H9 (cell line): ENCODE measurements around the gene IGF2R. TPM values are rescaled to one million over a fixed set of nuclear protein-coding genes. Genes with fewer than 3 reads are reported as not detected.

Experiments used
- DNase-seq: peaks from one replicate; pipeline ENCODE4 v3.0.0-alpha.2; 2017
- H2AFZ ChIP-seq: one replicate; pipeline ENCODE4 v1.6.1; 2013; ENCODE audit warnings: mild to moderate bottlenecking, low read length, control low read depth, moderate library complexity
- H2AK5ac ChIP-seq: 2 replicates; pipeline ENCODE4 v1.6.1; 2013; ENCODE audit warnings: low read length, control low read depth, mixed read lengths; ENCODE audit not compliant: insufficient read length
- H2BK120ac ChIP-seq: one replicate; pipeline ENCODE4 v1.6.1; 2013; ENCODE audit warnings: low read depth, mild to moderate bottlenecking, low read length, control low read depth, inconsistent platforms; ENCODE audit not compliant: poor library complexity, severe bottlenecking
- H2BK12ac ChIP-seq: 2 replicates; pipeline ENCODE4 v1.6.1; 2013; ENCODE audit warnings: low read length, control low read depth, mixed read lengths, low read depth; ENCODE audit not compliant: insufficient read length
- H2BK15ac ChIP-seq: 2 replicates; pipeline ENCODE4 v1.6.1; 2013; ENCODE audit warnings: low read depth, low read length, control low read depth
- H2BK20ac ChIP-seq: one replicate; pipeline ENCODE4 v1.6.1; 2013; ENCODE audit warnings: low read depth, mild to moderate bottlenecking, low read length, control low read depth, inconsistent platforms; ENCODE audit not compliant: poor library complexity, severe bottlenecking
- H2BK5ac ChIP-seq: 2 replicates; pipeline ENCODE4 v1.6.1; 2013; ENCODE audit warnings: low read length, control low read depth, mixed read lengths; ENCODE audit not compliant: insufficient read length
- H3K14ac ChIP-seq: 2 replicates; pipeline ENCODE4 v1.6.1; 2013; ENCODE audit warnings: low read length, control low read depth; ENCODE audit not compliant: insufficient read depth
- H3K18ac ChIP-seq: 2 replicates; pipeline ENCODE4 v1.6.1; 2013; ENCODE audit warnings: low read depth, mild to moderate bottlenecking, mixed read lengths, low read length, control low read depth; ENCODE audit not compliant: insufficient read length
- H3K23ac ChIP-seq: 2 replicates; pipeline ENCODE4 v1.6.1; 2013; ENCODE audit warnings: low read length, control low read depth, mixed read lengths, low read depth; ENCODE audit not compliant: insufficient read length
- H3K23me2 ChIP-seq: 2 replicates; pipeline ENCODE4 v1.6.1; 2013; ENCODE audit warnings: low read depth, mild to moderate bottlenecking, mixed read lengths, low read length, control low read depth; ENCODE audit not compliant: insufficient read length, poor library complexity, severe bottlenecking
- H3K27ac ChIP-seq: 2 replicates; pipeline ENCODE4 v1.5.1; 2013; ENCODE audit warnings: low read length, control low read depth, mixed read lengths, low read depth; ENCODE audit not compliant: insufficient read length
- H3K27me3 ChIP-seq: 2 replicates; pipeline ENCODE4 v1.6.1; 2013; ENCODE audit warnings: low read length, control low read depth, inconsistent platforms; ENCODE audit not compliant: insufficient read depth
- H3K4ac ChIP-seq: 2 replicates; pipeline ENCODE4 v1.6.1; 2013; ENCODE audit warnings: low read depth, mild to moderate bottlenecking, control low read depth, inconsistent platforms, low read length, moderate library complexity
- H3K4me1 ChIP-seq: 2 replicates; pipeline ENCODE4 v1.6.1; 2013; ENCODE audit warnings: low read length, control low read depth, inconsistent platforms; ENCODE audit not compliant: insufficient read depth
- H3K4me2 ChIP-seq: 2 replicates; pipeline ENCODE4 v1.6.1; 2013; ENCODE audit warnings: low read length, control low read depth, mixed read lengths; ENCODE audit not compliant: insufficient read length, insufficient read depth
- H3K56ac ChIP-seq: 2 replicates; pipeline ENCODE4 v1.6.1; 2013; ENCODE audit warnings: low read depth, mild to moderate bottlenecking, mixed read lengths, low read length, control low read depth; ENCODE audit not compliant: insufficient read length
- H3K79me1 ChIP-seq: 2 replicates; pipeline ENCODE4 v1.6.1; 2013; ENCODE audit warnings: low read depth, mild to moderate bottlenecking, moderate library complexity, low read length, control low read depth, inconsistent platforms; ENCODE audit not compliant: insufficient read depth, poor library complexity, severe bottlenecking
- H3K79me2 ChIP-seq: 2 replicates; pipeline ENCODE4 v1.6.1; 2013; ENCODE audit warnings: low read length, control low read depth, inconsistent platforms; ENCODE audit not compliant: insufficient read depth
- H3K9ac ChIP-seq: 2 replicates; pipeline ENCODE4 v1.6.1; 2013; ENCODE audit warnings: low read length, control low read depth, mixed read lengths; ENCODE audit not compliant: insufficient read length; ENCODE audit errors: extremely low read depth
- H3K9me3 ChIP-seq: one replicate; pipeline ENCODE4 v1.6.1; 2013; ENCODE audit warnings: low read depth, low read length, inconsistent platforms; ENCODE audit not compliant: control insufficient read depth
- H3T11ph ChIP-seq: one replicate; pipeline ENCODE4 v1.6.1; 2013; ENCODE audit warnings: mild to moderate bottlenecking, low read length, control low read depth, inconsistent platforms
- H4K20me1 ChIP-seq: one replicate; pipeline ENCODE4 v1.6.1; 2013; ENCODE audit not compliant: control insufficient read depth, insufficient read length, insufficient read depth
- H4K5ac ChIP-seq: 2 replicates; pipeline ENCODE4 v1.6.1; 2013; ENCODE audit warnings: low read depth, mild to moderate bottlenecking, mixed read lengths, low read length, control low read depth; ENCODE audit not compliant: insufficient read length
- H4K8ac ChIP-seq: replicated peaks from 2 replicates; pipeline ENCODE4 v1.6.1; 2013; ENCODE audit warnings: low read length, control low read depth, mixed read lengths, low read depth; ENCODE audit not compliant: insufficient read length
- H4K91ac ChIP-seq: 2 replicates; pipeline ENCODE4 v1.6.1; 2013; ENCODE audit warnings: low read depth, mild to moderate bottlenecking, moderate library complexity, mixed read lengths, low read length, control low read depth; ENCODE audit not compliant: insufficient read length
- H3K27ac Mint-ChIP-seq, 3 experiments: 2 replicates in 2 of 3; 3 replicates in 1 of 3; pipeline ENCODE4 v1.8.0; 2020 to 2021; ENCODE audit warnings: mixed read lengths in 3 of 3, mild to moderate bottlenecking in 1 of 3, moderate library complexity in 1 of 3
- H3K27me3 Mint-ChIP-seq: 2 replicates; pipeline ENCODE4 v1.8.0; 2021; ENCODE audit warnings: low read depth, mild to moderate bottlenecking, moderate library complexity, mixed read lengths
- H3K36me3 Mint-ChIP-seq, 3 experiments: 2 replicates in 2 of 3; 3 replicates in 1 of 3; pipeline ENCODE4 v1.8.0; 2020 to 2021; ENCODE audit warnings: low read depth in 3 of 3, mixed read lengths in 3 of 3; ENCODE audit not compliant: insufficient read depth in 1 of 3
- H3K4me1 Mint-ChIP-seq, 2 experiments: 2 replicates each; pipeline ENCODE4 v1.8.0; 2020; ENCODE audit warnings: mixed read lengths in 2 of 2
- H3K4me3 Mint-ChIP-seq, 2 experiments: 2 replicates in 1 of 2; 3 replicates in 1 of 2; pipeline ENCODE4 v1.8.0; 2020 to 2021; ENCODE audit warnings: mild to moderate bottlenecking in 2 of 2, mixed read lengths in 2 of 2, moderate library complexity in 1 of 2
- H3K9me3 Mint-ChIP-seq, 2 experiments: 2 replicates in 1 of 2; 3 replicates in 1 of 2; pipeline ENCODE4 v1.8.0; 2020; ENCODE audit warnings: mild to moderate bottlenecking in 2 of 2, mixed read lengths in 2 of 2, moderate library complexity in 1 of 2
- CTCF ChIP-seq: fragments of 200-600 bp; sonication (generic); conservative IDR thresholded peaks from 3 replicates; pipeline ENCODE4 v1.8.0; 2021; ENCODE audit warnings: antibody characterized with exemption, mild to moderate bottlenecking
- WGBS: extraction: QIAGEN DNeasy Blood & Tissue Kit; methylation state at CpG from one replicate; pipeline ENCODE4 v1.1.7; 2013; ENCODE audit warnings: missing lambda C conversion rate, low lambda C conversion rate, mixed read lengths; ENCODE audit not compliant: insufficient read length; ENCODE audit errors: extremely low coverage; 5-methylcytosine and 5-hydroxymethylcytosine counted together
- long read RNA-seq: library from polyadenylated mRNA; unstranded; transcript quantifications from one replicate; pipeline ENCODE4 v2.0.0, GENCODE V29; 2020
- total RNA-seq: library from RNA; stranded (reverse); gene quantifications from 2 replicates; pipeline ENCODE4 v1.2.1, GENCODE V29; 2021

IGF2R gene
- 62.9 and 66.7 TPM in 2 replicates for total RNA-seq
- long read RNA-seq, partial matches to known transcripts, result 21 of 27 reads
- long read RNA-seq, other reads (novel, unspliced or antisense), result 6 of 27 reads

- no peaks in the 10 kb centered on the region for H3K9me3 ChIP-seq
- H2AK5ac ChIP-seq, result no peak within 1 kb of the TSS
- peak within 1 kb of the TSS; percentile 93 for H3K4me2 ChIP-seq
- H3K23ac ChIP-seq, result no peak within 1 kb of the TSS
- H3K27ac ChIP-seq, result no peak within 1 kb of the TSS
- H3K9ac ChIP-seq, result peak within 1 kb of the TSS; percentile 80
- H2BK120ac ChIP-seq, result no peak within 1 kb of the TSS
- peaks cover 31% of the 10 kb centered on the region; the same call in 1 of the 2 replicates for H3K79me2 ChIP-seq
- peak within 1 kb of the TSS; percentile 80 to 96 for H3K4me3 Mint-ChIP-seq
- peak within 1 kb of the TSS; percentile 44 to 97 (median 95); a peak in 5 of 7 replicates for H3K27ac Mint-ChIP-seq
- no peak within 1 kb of the TSS for H2BK20ac ChIP-seq
- no peaks in the 10 kb centered on the region for H3K79me1 ChIP-seq
- no peak within 1 kb of the TSS for H4K91ac ChIP-seq
- H3K4ac ChIP-seq, result no peak within 1 kb of the TSS; the same call in 1 of the 2 replicates
- peaks cover 29 to 34% of the 10 kb centered on the region in 2 experiments for H3K4me1 Mint-ChIP-seq
- no peaks in the 10 kb centered on the region for H3K9me3 Mint-ChIP-seq
- no peak within 1 kb of the TSS for H2AFZ ChIP-seq
- H3K56ac ChIP-seq, result no peak within 1 kb of the TSS
- no peaks in the 10 kb centered on the region for H4K20me1 ChIP-seq
- H3K18ac ChIP-seq, result peak within 1 kb of the TSS; percentile 59
- no CpG with 5 or more reads among the region's 68 CpGs for WGBS
- H3K23me2 ChIP-seq, result peaks cover 3% of the 10 kb centered on the region
- H3T11ph ChIP-seq, result no peak within 1 kb of the TSS
- no peak within 1 kb of the TSS for H2BK12ac ChIP-seq
- no peak within 1 kb of the TSS for H2BK15ac ChIP-seq
- peaks cover 2% of the 10 kb centered on the region; the same call in 1 of the 2 replicates for H3K4me1 ChIP-seq
- H4K5ac ChIP-seq, result no peak within 1 kb of the TSS
- peak within 1 kb of the TSS; percentile 47 for H4K8ac ChIP-seq
- H3K14ac ChIP-seq, result peak within 1 kb of the TSS; percentile 90
- H3K27me3 ChIP-seq, result no peaks in the 10 kb centered on the region; the same call in 1 of the 2 replicates
- H3K27me3 Mint-ChIP-seq, result peaks cover 38% of the 10 kb centered on the region
- peak; percentile 94 for DNase-seq
- H2BK5ac ChIP-seq, result no peak within 1 kb of the TSS
- TF ChIP-seq CTCF, result no peak; the same call in 2 of the 3 replicates
- H3K36me3 Mint-ChIP-seq, result no peaks in the 10 kb centered on the region; a peak in 2 of 7 replicates
Observed at GRCh38 chr6:159968295-159969203, at the start of gene IGF2R. Gene IGF2R (plus strand): TSS chr6:159969082. CDS start chr6:159969247, 165 bp downstream.
